CD4-positive, alpha-beta T cell (primary cell): Measurements from ENCODE around the gene ASTN2. TPM values are rescaled to one million over a fixed set of nuclear protein-coding genes. Genes with fewer than 3 reads are reported as not detected.

Experiments used
- ATAC-seq: fragments of 200-7000 bp; cut with Tn5 transposase; one replicate; pipeline ENCODE4 v1.10.0; 2022; ENCODE audit warnings: mild to moderate bottlenecking; ENCODE audit not compliant: poor library complexity
- CTCF ChIA-PET: fragments of 350-600 bp; sonication (Branson Sonifier 250); formaldehyde crosslinking; loops from one replicate; lab custom pipeline; 2021; ENCODE audit warnings: antibody characterized with exemption, inconsistent platforms; lab: Charles Lee
- POLR2A ChIA-PET: fragments of 350-600 bp; sonication (Branson Sonifier 250); formaldehyde crosslinking; loops from one replicate; lab custom pipeline; 2021; ENCODE audit warnings: antibody characterized with exemption, inconsistent platforms; lab: Charles Lee
- DNase-seq, 14 experiments: peaks; one replicate each; pipeline ENCODE4 v3.0.0-alpha.2; 2013 to 2020; ENCODE audit warnings: mixed read lengths in 2 of 14
- H3K27ac ChIP-seq, 2 donors: one replicate each; pipeline versions ENCODE4 v1.5.1 to v1.7.0; 2013; ENCODE audit warnings: low read length in 2 of 2, low read depth in 1 of 2, mild to moderate bottlenecking in 1 of 2
- H3K27me3 ChIP-seq, 2 experiments: 1 replicate in 1 of 2; 2 replicates in 1 of 2; pipeline versions ENCODE4 v1.6.1 to v1.7.0; 2013; ENCODE audit warnings: low read length in 2 of 2, control low read depth in 1 of 2, mild to moderate bottlenecking in 1 of 2, moderate library complexity in 1 of 2; ENCODE audit not compliant: insufficient read depth in 2 of 2, control insufficient read depth in 1 of 2
- H3K36me3 ChIP-seq: one replicate; pipeline ENCODE4 v1.6.1; 2013; ENCODE audit warnings: low read length, control low read depth; ENCODE audit not compliant: insufficient read depth
- H3K4me1 ChIP-seq: one replicate; pipeline ENCODE4 v1.6.1; 2013; ENCODE audit warnings: low read length, control low read depth; ENCODE audit not compliant: insufficient read depth
- H3K4me3 ChIP-seq: one replicate; pipeline ENCODE4 v1.5.1; 2013; ENCODE audit warnings: mild to moderate bottlenecking, low read length, moderate library complexity
- H3K9me3 ChIP-seq, 2 experiments: 1 replicate in 1 of 2; 2 replicates in 1 of 2; pipeline versions ENCODE4 v1.6.1 to v1.7.0; 2013; ENCODE audit warnings: low read length in 2 of 2, mild to moderate bottlenecking in 2 of 2, control low read depth in 1 of 2, moderate library complexity in 1 of 2; ENCODE audit not compliant: control insufficient read depth in 1 of 2, insufficient read depth in 1 of 2
- H3K27ac Mint-ChIP-seq: one replicate; pipeline ENCODE4 v1.8.0; 2020; ENCODE audit warnings: mixed read lengths
- H3K27me3 Mint-ChIP-seq: one replicate; pipeline ENCODE4 v1.8.0; 2021; ENCODE audit warnings: mixed read lengths
- H3K36me3 Mint-ChIP-seq: one replicate; pipeline ENCODE4 v1.8.0; 2021; ENCODE audit warnings: low read depth, mixed read lengths
- H3K4me1 Mint-ChIP-seq: one replicate; pipeline ENCODE4 v1.8.0; 2021; ENCODE audit warnings: low read depth, mixed read lengths
- H3K4me3 Mint-ChIP-seq: one replicate; pipeline ENCODE4 v1.8.0; 2020; ENCODE audit warnings: mild to moderate bottlenecking, mixed read lengths
- H3K9me3 Mint-ChIP-seq: one replicate; pipeline ENCODE4 v1.8.0; 2020; ENCODE audit warnings: mixed read lengths
- CTCF ChIP-seq: fragments of 200-600 bp; IDR thresholded peaks from one replicate; pipeline ENCODE4 v1.8.0; 2022; ENCODE audit warnings: antibody characterized with exemption, mild to moderate bottlenecking
- intact Hi-C, 2 experiments: fragments of 100-400 bp; cut with DNase I in 1 of 2; cut with micrococcal nuclease in 1 of 2; formaldehyde crosslinking; loops; one replicate each; pipeline versions ENCODE4 v1.15.1 to v1.9.0; 2023 to 2025; cut with DNase I, micrococcal nuclease
- total RNA-seq, 174 experiments: library from RNA in 2 of 174; stranded (reverse) in 2 of 174; gene quantifications; one replicate each; pipeline ENCODE4 v1.2.3 and lab custom pipeline; 2021 to 2026

The ASTN2 gene
- total RNA-seq, 2 experiments from 2014 or later: 2.3 to 2.4 TPM

- H3K4me1 ChIP-seq: no peaks in the 10 kb centered on the region
- no peaks in the 10 kb centered on the region for H3K4me1 Mint-ChIP-seq
- no peak for DNase-seq
- H3K36me3 Mint-ChIP-seq: no peaks in the 10 kb centered on the region
- H3K27ac Mint-ChIP-seq: no peak overlapping the region
- intact Hi-C loops: no loop called here
- peaks cover 8% of the 10 kb centered on the region for H3K9me3 Mint-ChIP-seq
- ChIA-PET POLR2A (no interaction called here), CTCF (no interaction called here)
- no peaks in the 10 kb centered on the region for H3K27me3 ChIP-seq
- no peak overlapping the region for H3K4me3 Mint-ChIP-seq
- no peaks in the 10 kb centered on the region for H3K36me3 ChIP-seq
- H3K4me3 ChIP-seq: no peak overlapping the region
- H3K27me3 Mint-ChIP-seq: no peaks in the 10 kb centered on the region
- H3K9me3 ChIP-seq: no peaks in the 10 kb centered on the region
- H3K27ac ChIP-seq: no peak overlapping the region
- no peak for TF ChIP-seq CTCF
- ATAC-seq: no peak
These were observed 89.0 kb downstream of the ASTN2 start for GRCh38 chr9:117325831-117326230.

DNA sequence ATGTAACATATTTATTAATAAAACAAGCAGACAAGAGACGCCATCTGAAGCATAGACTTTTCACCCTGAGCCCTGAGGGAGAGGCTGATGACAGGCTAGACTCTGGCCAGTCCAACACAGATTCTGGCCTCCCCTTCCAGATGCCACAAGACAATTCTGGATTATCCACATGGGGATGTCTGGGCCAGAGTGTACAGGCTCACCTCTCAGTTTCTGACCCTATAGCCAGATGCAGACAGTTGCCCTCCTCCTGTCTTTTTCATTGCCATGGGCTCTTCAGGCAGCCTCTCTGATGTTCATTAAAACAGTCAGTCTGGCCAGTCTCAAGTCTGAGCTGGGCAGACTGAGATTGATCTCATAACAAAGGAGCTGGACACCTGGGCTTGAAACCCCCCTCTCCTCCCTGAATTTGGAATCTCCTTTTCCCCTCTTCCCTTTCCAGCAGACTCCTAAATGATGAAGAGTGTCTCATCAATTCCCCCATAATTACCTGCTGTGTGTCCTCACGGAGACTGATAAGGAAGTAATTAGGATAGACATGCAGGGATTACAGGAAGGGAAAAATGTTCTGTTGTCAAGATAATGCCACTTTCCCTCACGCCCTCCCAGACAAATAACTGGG, 89.6 kb downstream of the ASTN2 start:
- TF ChIP-seq CTCF: no peak
- Histone ChIP-seq H3K9me3 (no peaks in the 10 kb centered on the region), H3K36me3 (no peaks in the 10 kb centered on the region), H3K27ac (no peak overlapping the region), H3K27me3 (no peaks in the 10 kb centered on the region), H3K4me3 (no peak overlapping the region), H3K4me1 (no peaks in the 10 kb centered on the region)
- Mint-ChIP-seq H3K9me3 (peaks cover 8% of the 10 kb centered on the region), H3K27me3 (no peaks in the 10 kb centered on the region), H3K4me1 (no peaks in the 10 kb centered on the region), H3K4me3 (no peak overlapping the region), H3K36me3 (no peaks in the 10 kb centered on the region), H3K27ac (no peak overlapping the region)
- intact Hi-C loops: no loop called here
- ATAC-seq (no peak), DNase-seq (no peak)
- ChIA-PET POLR2A (no interaction called here), CTCF (no interaction called here)

- H3K4me1 ChIP-seq: no peaks in the 10 kb centered on the region
- peaks cover under 1% of the 10 kb centered on the region for H3K9me3 Mint-ChIP-seq
These were observed 91.5 kb downstream of the ASTN2 start for GRCh38 chr9:117323390-117323789.

More at GRCh38 chr9:117323390-117323789, 91.5 kb downstream of the ASTN2 start:
- intact Hi-C loops: no loop called here
- Histone ChIP-seq H3K27me3 (no peaks in the 10 kb centered on the region), H3K9me3 (no peaks in the 10 kb centered on the region), H3K27ac (no peak overlapping the region), H3K4me3 (no peak overlapping the region), H3K36me3 (no peaks in the 10 kb centered on the region)
- POLR2A ChIA-PET: no interaction called here
- Mint-ChIP-seq H3K4me3 (no peak overlapping the region), H3K4me1 (no peaks in the 10 kb centered on the region), H3K27ac (no peak overlapping the region), H3K27me3 (no peaks in the 10 kb centered on the region), H3K36me3 (no peaks in the 10 kb centered on the region)
- DNase-seq (no peak), ATAC-seq (no peak)
- CTCF ChIA-PET: no interaction called here
- no peak for TF ChIP-seq CTCF
